KMS-11 (cell line): Measurements from ENCODE around the gene LIG3.
"Not testable (repeated sequence)": the region's sequence is repeated elsewhere in the genome, so short reads cannot be mapped to it uniquely, and the experiment has no call there.

Experiments used
- H2AFZ ChIP-seq: fragments of 200-600 bp; sonication (generic); 2 replicates; pipeline ENCODE4 v1.6.1; 2016; ENCODE audit warnings: antibody characterized with exemption, mixed run types, low read depth
- H3K27ac ChIP-seq: fragments of 200-600 bp; sonication (generic); 2 replicates; pipeline ENCODE4 v1.6.1; 2016; ENCODE audit warnings: mild to moderate bottlenecking, mixed run types
- H3K27me3 ChIP-seq: fragments of 200-600 bp; sonication (generic); 2 replicates; pipeline ENCODE4 v1.6.1; 2017; ENCODE audit warnings: mild to moderate bottlenecking, low read depth, mixed run types, moderate library complexity; ENCODE audit not compliant: insufficient read depth
- H3K36me3 ChIP-seq: fragments of 200-600 bp; sonication (generic); 2 replicates; pipeline ENCODE4 v1.6.1; 2017; ENCODE audit warnings: mild to moderate bottlenecking, mixed run types; ENCODE audit not compliant: insufficient read depth
- H3K4me1 ChIP-seq: fragments of 200-600 bp; sonication (generic); 2 replicates; pipeline ENCODE4 v1.6.1; 2016; ENCODE audit warnings: mild to moderate bottlenecking, low read depth, mixed run types; ENCODE audit not compliant: poor library complexity, severe bottlenecking
- H3K4me2 ChIP-seq: fragments of 200-600 bp; sonication (generic); 2 replicates; pipeline ENCODE4 v1.7.0; 2016; ENCODE audit warnings: mild to moderate bottlenecking, mixed run types
- H3K4me3 ChIP-seq: fragments of 200-600 bp; sonication (generic); IDR thresholded peaks from 2 replicates; pipeline ENCODE4 v1.6.1; 2017; ENCODE audit warnings: low read depth, low read length, mixed read lengths; ENCODE audit not compliant: insufficient read depth
- H3K79me2 ChIP-seq: fragments of 200-600 bp; sonication (generic); 2 replicates; pipeline ENCODE4 v1.6.1; 2016; ENCODE audit warnings: low read depth, mixed run types; ENCODE audit not compliant: insufficient read depth
- H3K9ac ChIP-seq: fragments of 200-600 bp; sonication (generic); 2 replicates; pipeline ENCODE4 v1.6.1; 2016; ENCODE audit warnings: mild to moderate bottlenecking, mixed run types
- H4K20me1 ChIP-seq: fragments of 200-600 bp; sonication (generic); 2 replicates; pipeline ENCODE4 v1.6.1; 2016; ENCODE audit warnings: mild to moderate bottlenecking, mixed run types; ENCODE audit not compliant: insufficient read depth
- TF ChIP-seq, protein P1 (sequence below): fragments of 200-600 bp; sonication (generic); conservative IDR thresholded peaks from 2 replicates; pipeline ENCODE4 v1.6.1; 2017; ENCODE audit warnings: low read depth, mild to moderate bottlenecking, antibody characterized with exemption, low read length, moderate library complexity, mixed read lengths

The LIG3 gene

DNA sequence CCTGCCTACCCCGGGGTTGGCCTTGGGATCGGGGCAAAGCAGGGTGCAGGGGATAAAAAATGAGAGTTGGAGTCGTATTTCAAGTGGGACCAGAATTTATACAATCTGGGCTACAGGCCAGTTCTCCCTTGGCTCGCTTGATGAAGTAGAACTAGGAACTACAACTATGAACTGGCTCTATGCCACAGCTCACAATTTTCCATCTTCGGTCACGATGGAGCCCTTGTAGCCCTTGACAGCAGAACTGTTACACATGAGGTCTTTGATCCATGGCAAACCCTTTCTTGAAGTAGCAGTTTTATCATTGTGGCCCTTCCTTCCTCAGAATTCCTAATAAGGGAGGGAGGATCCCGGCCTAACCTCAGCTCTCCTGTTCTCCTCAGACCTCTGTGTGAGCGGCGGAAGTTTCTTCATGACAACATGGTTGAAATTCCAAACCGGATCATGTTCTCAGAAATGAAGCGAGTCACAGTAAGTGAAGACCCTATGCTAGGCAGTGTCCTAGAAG lies 17.1 kb downstream of the LIG3 start:
- Histone ChIP-seq H3K9ac (no peak overlapping the region), H4K20me1 (no peaks in the 10 kb centered on the region), H3K4me2 (no peak overlapping the region), H3K79me2 (no peaks in the 10 kb centered on the region), H3K4me1 (peaks cover 52% of the 10 kb centered on the region), H3K27me3 (no peaks in the 10 kb centered on the region), H3K4me3 (no peak overlapping the region), H3K27ac (no peak overlapping the region), H3K36me3 (no peaks in the 10 kb centered on the region), H2AFZ (no peak overlapping the region)
- TF ChIP-seq, protein P1, sequence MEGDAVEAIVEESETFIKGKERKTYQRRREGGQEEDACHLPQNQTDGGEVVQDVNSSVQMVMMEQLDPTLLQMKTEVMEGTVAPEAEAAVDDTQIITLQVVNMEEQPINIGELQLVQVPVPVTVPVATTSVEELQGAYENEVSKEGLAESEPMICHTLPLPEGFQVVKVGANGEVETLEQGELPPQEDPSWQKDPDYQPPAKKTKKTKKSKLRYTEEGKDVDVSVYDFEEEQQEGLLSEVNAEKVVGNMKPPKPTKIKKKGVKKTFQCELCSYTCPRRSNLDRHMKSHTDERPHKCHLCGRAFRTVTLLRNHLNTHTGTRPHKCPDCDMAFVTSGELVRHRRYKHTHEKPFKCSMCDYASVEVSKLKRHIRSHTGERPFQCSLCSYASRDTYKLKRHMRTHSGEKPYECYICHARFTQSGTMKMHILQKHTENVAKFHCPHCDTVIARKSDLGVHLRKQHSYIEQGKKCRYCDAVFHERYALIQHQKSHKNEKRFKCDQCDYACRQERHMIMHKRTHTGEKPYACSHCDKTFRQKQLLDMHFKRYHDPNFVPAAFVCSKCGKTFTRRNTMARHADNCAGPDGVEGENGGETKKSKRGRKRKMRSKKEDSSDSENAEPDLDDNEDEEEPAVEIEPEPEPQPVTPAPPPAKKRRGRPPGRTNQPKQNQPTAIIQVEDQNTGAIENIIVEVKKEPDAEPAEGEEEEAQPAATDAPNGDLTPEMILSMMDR: no peak

DNA sequence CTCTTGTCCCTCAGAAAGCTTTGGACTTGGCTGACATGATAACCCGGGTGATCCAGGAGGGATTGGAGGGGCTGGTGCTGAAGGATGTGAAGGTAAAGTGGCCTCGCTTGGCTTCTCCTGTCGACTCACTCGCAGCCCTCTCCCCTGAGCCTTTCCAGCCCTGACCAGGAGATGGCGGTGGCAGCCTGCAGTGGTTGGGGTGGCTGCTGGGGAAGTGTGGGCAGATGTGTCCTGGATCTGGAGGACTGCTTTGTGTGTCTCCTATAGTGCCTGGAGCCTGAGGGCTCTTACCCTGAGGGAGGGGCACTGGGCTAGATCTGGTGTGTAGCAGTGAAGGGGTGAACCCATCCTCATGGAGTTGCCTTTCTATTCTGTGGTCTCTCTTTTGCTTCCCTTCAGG lies 17.9 kb downstream of the LIG3 start:
- Histone ChIP-seq H2AFZ (no peak overlapping the region), H3K4me3 (no peak overlapping the region), H3K4me2 (no peak overlapping the region), H3K9ac (no peak overlapping the region), H3K27me3 (no peaks in the 10 kb centered on the region), H3K79me2 (no peaks in the 10 kb centered on the region), H3K36me3 (no peaks in the 10 kb centered on the region), H3K27ac (no peak overlapping the region), H3K4me1 (peaks cover 44% of the 10 kb centered on the region), H4K20me1 (no peaks in the 10 kb centered on the region)
- TF ChIP-seq, protein P1: peak; percentile 88

DNA sequence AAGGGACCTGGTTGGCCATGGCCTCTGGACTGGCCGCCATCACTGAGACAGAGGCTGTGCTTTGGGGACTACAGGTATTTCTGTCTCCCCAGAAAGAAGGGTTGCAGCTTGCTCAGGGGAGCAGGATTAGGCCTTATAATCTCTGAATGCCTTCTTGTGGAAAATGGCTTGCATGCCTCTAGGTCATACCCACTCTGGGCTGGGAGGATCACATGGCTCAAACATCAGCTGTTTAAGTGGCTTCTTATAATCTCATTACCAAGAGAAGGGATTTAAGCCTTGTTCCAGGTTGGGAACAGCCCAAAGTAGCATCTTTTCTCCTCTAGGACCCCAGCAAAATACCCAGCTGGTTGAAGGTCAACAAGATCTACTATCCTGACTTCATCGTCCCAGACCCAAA lies 19.1 kb downstream of the LIG3 start:
- Histone ChIP-seq H4K20me1 (no peaks in the 10 kb centered on the region), H3K4me3 (no peak overlapping the region), H2AFZ (no peak overlapping the region), H3K36me3 (no peaks in the 10 kb centered on the region), H3K27me3 (no peaks in the 10 kb centered on the region), H3K27ac (no peak overlapping the region), H3K4me1 (peaks cover 34% of the 10 kb centered on the region), H3K9ac (no peak overlapping the region), H3K79me2 (no peaks in the 10 kb centered on the region), H3K4me2 (no peak overlapping the region)
- TF ChIP-seq, protein P1: no peak

DNA sequence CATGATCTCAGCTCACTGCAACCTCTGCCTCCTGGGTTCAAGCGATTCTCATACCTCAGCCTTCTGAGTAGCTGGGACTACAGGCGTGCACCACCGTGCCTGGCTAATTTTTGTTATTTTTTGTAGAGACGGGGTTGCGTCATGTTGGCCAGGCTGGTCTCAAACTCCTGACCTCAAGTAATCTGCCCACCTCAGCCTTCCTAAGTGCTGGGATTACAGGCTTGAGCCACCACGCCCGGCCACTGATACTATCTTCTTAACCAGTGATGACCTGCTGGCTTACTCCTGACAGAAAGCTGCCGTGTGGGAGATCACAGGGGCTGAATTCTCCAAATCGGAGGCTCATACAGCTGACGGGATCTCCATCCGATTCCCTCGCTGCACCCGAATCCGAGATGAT lies 20.7 kb downstream of the LIG3 start:
- not testable (repeated sequence) for H3K4me3 ChIP-seq, H3K79me2 ChIP-seq, H3K27ac ChIP-seq, H3K36me3 ChIP-seq, H3K9ac ChIP-seq, H2AFZ ChIP-seq, H3K27me3 ChIP-seq, H3K4me2 ChIP-seq, H4K20me1 ChIP-seq
- peaks cover 20% of the 10 kb centered on the region for H3K4me1 ChIP-seq

DNA sequence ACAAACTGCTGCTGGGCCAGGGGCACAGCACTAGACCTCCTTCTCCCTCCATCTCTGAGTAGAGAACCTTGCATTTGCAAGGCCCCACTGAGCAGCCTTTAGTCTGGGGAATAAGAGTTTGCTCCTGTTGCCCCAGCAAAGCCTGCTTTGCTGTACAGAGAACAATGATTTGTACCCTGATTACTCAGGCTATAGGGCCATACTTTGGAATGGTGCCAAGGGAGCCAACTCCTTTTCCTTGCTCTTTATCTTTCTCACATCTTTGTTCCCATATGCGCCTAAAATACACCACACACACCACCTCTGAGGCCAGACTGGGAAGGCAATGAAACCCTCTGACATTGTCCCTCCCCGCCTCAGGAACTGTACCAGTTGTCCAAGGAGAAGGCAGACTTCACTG lies 21.2 kb downstream of the LIG3 start:
- H4K20me1 ChIP-seq: no peaks in the 10 kb centered on the region
- H3K36me3 ChIP-seq: no peaks in the 10 kb centered on the region
- no peaks in the 10 kb centered on the region for H3K79me2 ChIP-seq
- no peak overlapping the region for H3K4me3 ChIP-seq
- no peak overlapping the region for H3K27ac ChIP-seq
- peaks cover 18% of the 10 kb centered on the region for H3K4me1 ChIP-seq
- no peak overlapping the region for H3K4me2 ChIP-seq
- TF ChIP-seq, protein P1: no peak
- no peak overlapping the region for H3K9ac ChIP-seq
- H3K27me3 ChIP-seq: no peaks in the 10 kb centered on the region
- H2AFZ ChIP-seq: no peak overlapping the region
